HepG2 (cell line): ENCODE results near the gene GP2. TPM values are rescaled to one million over a fixed set of nuclear protein-coding genes. Genes with fewer than 3 reads are reported as not detected.

Source experiments
- ATAC-seq: fragments of 200-7000 bp; cut with Tn5 transposase; 3 replicates; pipeline ENCODE4 v1.9.1; 2020; ENCODE audit warnings: mild to moderate bottlenecking, moderate library complexity
- BruUV-seq: library from RNA; stranded (reverse); fragments of 400-500 nt; replicated peaks from 2 replicates; lab custom pipeline; 2021; lab: Mats Ljungman, UMichigan
- CTCF ChIA-PET: fragments of 300-600 bp; formaldehyde crosslinking; extraction: SDS; loops from one replicate; lab custom pipeline; 2021; ENCODE audit warnings: low total read pairs, inconsistent platforms, low intra/inter-chr PET ratio; lab: Yijun Ruan, JAX
- POLR2A ChIA-PET: fragments of 350-600 bp; sonication (Branson Sonifier 250); formaldehyde crosslinking; loops from one replicate; lab custom pipeline; 2020; ENCODE audit warnings: antibody characterized with exemption, inconsistent platforms; lab: Yijun Ruan, JAX
- DNase-seq: peaks from one replicate; pipeline ENCODE4 v3.0.0-alpha.2; 2015; ENCODE audit warnings: low spot score
- FAIRE-seq: peaks from 3 replicates; lab custom pipeline; 2011; peaks lifted over from hg19 to GRCh38; lab: Jason Lieb, UNC
- H2AFZ ChIP-seq: one replicate; pipeline ENCODE4 v1.6.1; 2011; ENCODE audit warnings: low read length, inconsistent platforms
- H3K27ac ChIP-seq: fragments of 300-600 bp; 3 replicates; pipeline ENCODE4 v1.8.0; 2011; ENCODE audit warnings: mixed run types, mild to moderate bottlenecking, mixed read lengths, low read length, inconsistent platforms; ENCODE audit not compliant: insufficient read depth; ENCODE audit errors: extremely low read length
- H3K27me3 ChIP-seq, 2 experiments: fragments of 200-600 bp in 1 of 2; 2 replicates in 1 of 2; 3 replicates in 1 of 2; pipeline versions ENCODE4 v1.6.0 to v1.8.0; 2011; ENCODE audit warnings: low read length in 2 of 2, mild to moderate bottlenecking in 2 of 2, moderate library complexity in 2 of 2, inconsistent platforms in 1 of 2; ENCODE audit not compliant: insufficient read depth in 2 of 2, control insufficient read depth in 1 of 2
- H3K36me3 ChIP-seq, 2 experiments: fragments of 200-600 bp in 1 of 2; replicated peaks in 1 of 2; 2 replicates in 1 of 2; 3 replicates in 1 of 2; pipeline versions ENCODE4 v1.5.1 to v1.8.0; 2011; ENCODE audit warnings: low read length in 2 of 2, inconsistent platforms in 1 of 2; ENCODE audit not compliant: insufficient read depth in 2 of 2, control insufficient read depth in 1 of 2
- H3K4me1 ChIP-seq: 2 replicates; pipeline ENCODE4 v1.5.1; 2012; ENCODE audit warnings: low read length, inconsistent platforms; ENCODE audit not compliant: insufficient read depth
- H3K4me2 ChIP-seq: 2 replicates; pipeline ENCODE4 v1.6.0; 2011; ENCODE audit warnings: low read depth, low read length, inconsistent platforms
- H3K4me3 ChIP-seq, 3 experiments: fragments of 200-600 bp in 1 of 3; sonication (generic), shearing (Covaris generic) in 1 of 3; replicated peaks in 1 of 3; 2 replicates each; pipeline ENCODE4 v1.5.1; 2011 to 2016; ENCODE audit warnings: low read length in 3 of 3, inconsistent platforms in 2 of 3, low read depth in 2 of 3, mild to moderate bottlenecking in 2 of 3, control low read depth in 1 of 3, mixed read lengths in 1 of 3; ENCODE audit not compliant: insufficient read depth in 1 of 3
- H3K79me2 ChIP-seq: one replicate; pipeline ENCODE4 v1.6.1; 2011; ENCODE audit warnings: low read length, inconsistent platforms; ENCODE audit not compliant: insufficient read depth
- H3K9ac ChIP-seq: 2 replicates; pipeline ENCODE4 v1.6.0; 2011; ENCODE audit warnings: mild to moderate bottlenecking, low read depth, low read length, inconsistent platforms; ENCODE audit not compliant: insufficient read depth
- H3K9me3 ChIP-seq: 2 replicates; pipeline ENCODE4 v1.5.1; 2012; ENCODE audit warnings: mild to moderate bottlenecking, low read length
- H4K20me1 ChIP-seq: 2 replicates; pipeline ENCODE4 v1.6.0; 2011; ENCODE audit warnings: inconsistent platforms, mild to moderate bottlenecking, low read length, moderate library complexity; ENCODE audit not compliant: insufficient read depth
- ARID2 ChIP-seq: sonication (generic); formaldehyde crosslinking; IDR thresholded peaks from 2 replicates; pipeline ENCODE4 v1.8.1; 2022; ENCODE audit warnings: mild to moderate bottlenecking, missing genetic modification reagents, borderline replicate concordance
- BATF2 ChIP-seq: sonication (generic); formaldehyde crosslinking; IDR thresholded peaks from 2 replicates; pipeline ENCODE4 v1.8.0; 2022; ENCODE audit warnings: mild to moderate bottlenecking, missing genetic modification reagents, moderate library complexity
- CREB3 ChIP-seq: sonication (generic); formaldehyde crosslinking; IDR thresholded peaks from 2 replicates; pipeline ENCODE4 v1.5.0; 2020; ENCODE audit warnings: missing genetic modification reagents
- CSRNP2 ChIP-seq: sonication (generic); formaldehyde crosslinking; conservative IDR thresholded peaks from 2 replicates; pipeline ENCODE4 v1.8.0; 2022; ENCODE audit warnings: low read depth, missing genetic modification reagents
- E2F5 ChIP-seq: sonication (generic); formaldehyde crosslinking; conservative IDR thresholded peaks from 2 replicates; pipeline ENCODE4 v1.4.0; 2020; ENCODE audit warnings: missing genetic modification reagents
- ISX ChIP-seq: sonication (generic); formaldehyde crosslinking; conservative IDR thresholded peaks from 2 replicates; pipeline ENCODE4 v1.5.0; 2020; ENCODE audit warnings: missing genetic modification reagents
- MXI1 ChIP-seq: IDR thresholded peaks from 3 replicates; pipeline ENCODE4 v1.6.1; 2012; ENCODE audit warnings: low read depth, low read length, inconsistent platforms, borderline replicate concordance
- PHF21A ChIP-seq: sonication (generic); formaldehyde crosslinking; IDR thresholded peaks from 2 replicates; pipeline ENCODE4 v1.5.0; 2020; ENCODE audit warnings: mild to moderate bottlenecking, missing genetic modification reagents
- SNAPC2 ChIP-seq: sonication (generic); formaldehyde crosslinking; IDR thresholded peaks from 2 replicates; pipeline ENCODE4 v1.8.1; 2022; ENCODE audit warnings: mild to moderate bottlenecking, missing genetic modification reagents
- STAG1 ChIP-seq: sonication (generic); formaldehyde crosslinking; IDR thresholded peaks from 2 replicates; pipeline ENCODE4 v1.4.0; 2020; ENCODE audit warnings: missing genetic modification reagents
- SUZ12 ChIP-seq: fragments of 150-350 bp; IDR thresholded peaks from 2 replicates; pipeline ENCODE4 v1.6.1; 2014; ENCODE audit warnings: low read depth, low read length
- ZFP1 ChIP-seq: IDR thresholded peaks from 2 replicates; pipeline ENCODE4 v1.6.1; 2016
- ZFP82 ChIP-seq: sonication (generic); formaldehyde crosslinking; IDR thresholded peaks from 2 replicates; pipeline ENCODE4 v1.5.1; 2020; ENCODE audit warnings: mild to moderate bottlenecking, missing genetic modification reagents, borderline replicate concordance
- ZNF234 ChIP-seq: sonication (generic); formaldehyde crosslinking; conservative IDR thresholded peaks from 2 replicates; pipeline ENCODE4 v1.5.1; 2020; ENCODE audit warnings: mild to moderate bottlenecking, missing genetic modification reagents
- ZNF264 ChIP-seq: sonication (generic); formaldehyde crosslinking; IDR thresholded peaks from 2 replicates; pipeline ENCODE4 v1.4.0; 2020; ENCODE audit warnings: missing genetic modification reagents
- ZNF383 ChIP-seq: sonication (generic); formaldehyde crosslinking; IDR thresholded peaks from 2 replicates; pipeline ENCODE4 v1.4.0; 2020; ENCODE audit warnings: missing genetic modification reagents, mild to moderate bottlenecking, borderline replicate concordance
- ZNF589 ChIP-seq: sonication (generic); formaldehyde crosslinking; conservative IDR thresholded peaks from 2 replicates; pipeline ENCODE4 v1.8.0; 2022; ENCODE audit warnings: mild to moderate bottlenecking, moderate library complexity, missing genetic modification reagents
- ZSCAN22 ChIP-seq: sonication (generic); formaldehyde crosslinking; IDR thresholded peaks from 2 replicates; pipeline ENCODE4 v1.4.0; 2020; ENCODE audit warnings: mild to moderate bottlenecking, missing genetic modification reagents
- WGBS: methylation state at CpG from one replicate; pipeline ENCODE4 v1.1.6; 2017; ENCODE audit warnings: low lambda C conversion rate; 5-methylcytosine and 5-hydroxymethylcytosine counted together
- in situ Hi-C: cut with HindIII; loops from 2 replicates; pipeline ENCODE4 v1.10.0; 2017; ENCODE audit warnings: low pct_unique_long_range_greater_than_20kb; ENCODE audit not compliant: extremely low pct_ligation_motif_present
- intact Hi-C: fragments of 100-400 bp; cut with micrococcal nuclease; formaldehyde crosslinking; loops from one replicate; pipeline ENCODE4 v1.10.0; 2022; ENCODE audit not compliant: unreplicated experiment
- polyA plus RNA-seq, 8 experiments: library from polyadenylated mRNA; depleted of rRNA in 3 of 8; stranded (reverse) in 7 of 8; unstranded in 1 of 8; fragments of >200 nt; fragmentation: Illumina TruSeq in 4 of 8; extraction: Trizol in 4 of 8; gene quantifications; 2 replicates each; pipeline versions ENCODE4 v1.2.1 to v1.2.3, GENCODE V29; 2011 to 2016; ENCODE audit warnings: low read depth in 4 of 8, missing spikeins in 1 of 8, mixed read lengths in 1 of 8; ENCODE audit not compliant: insufficient read depth in 1 of 8
- total RNA-seq, 5 experiments: library from RNA; depleted of rRNA; stranded (reverse); fragments of >200 nt; fragmentation: Illumina TruSeq; extraction: Trizol; gene quantifications; 2 replicates each; pipeline ENCODE4 v1.2.3, GENCODE V29; 2016; ENCODE audit warnings: low read depth in 1 of 5

The GP2 gene
- total and polyA plus RNA-seq, 2 of the 13 experiments (the other 11 are each of a cell fraction or from before 2014, with no cell fraction given) = 0.15 to 0.69 TPM

- TF ChIP-seq CSRNP2 (CRISPR knock-in tag) = no peak
- TF ChIP-seq E2F5 (CRISPR knock-in tag) = no peak
- no peak for TF ChIP-seq STAG1
- no peak for TF ChIP-seq ISX (CRISPR knock-in tag)
- no peak for TF ChIP-seq SNAPC2 (CRISPR knock-in tag)
- TF ChIP-seq ZFP82 (CRISPR knock-in tag) = no peak
Measured at GRCh38 chr16:20314575-20314974, 12.7 kb downstream of the GP2 start (continued).

GRCh38 chr16:20313741-20314140, 13.6 kb downstream of the GP2 start:
- intact Hi-C loops = no loop called here
- Histone ChIP-seq H4K20me1 (no peaks in the 10 kb centered on the region), H3K79me2 (no peaks in the 10 kb centered on the region)
- FAIRE-seq = no peak
- TF ChIP-seq CREB3 (CRISPR knock-in tag) (no peak), ZFP1 (CRISPR knock-in tag) (no peak), ZSCAN22 (CRISPR knock-in tag) (no peak), ZNF383 (CRISPR knock-in tag) (no peak), ZNF264 (CRISPR knock-in tag) (no peak), PHF21A (no peak), MXI1 (no peak), BATF2 (CRISPR knock-in tag) (no peak), SUZ12 (no peak), ZNF589 (CRISPR knock-in tag) (no peak), ARID2 (CRISPR knock-in tag) (no peak), ZNF234 (CRISPR knock-in tag) (no peak)
- TF ChIP-seq, all 625 proteins: peak for 0
- Histone ChIP-seq H2AFZ (no peak overlapping the region), H3K9ac (no peak overlapping the region), H3K4me1 (no peaks in the 10 kb centered on the region), H3K27ac (no peak overlapping the region), H3K4me3 (no peak overlapping the region), H3K36me3 (no peaks in the 10 kb centered on the region), H3K27me3 (peaks cover 0 to 5% of the 10 kb centered on the region in 2 experiments; a peak in 2 of 5 replicates), H3K4me2 (no peak overlapping the region), H3K9me3 (no peaks in the 10 kb centered on the region)
- ChIA-PET CTCF (no interaction called here), POLR2A (no interaction called here)
- no TSS peak for BruUV-seq
- DNase-seq = no peak
- in situ Hi-C loops = loop anchor here (25.0 kb wide), 1 partner anchor 726 kb away; no protein-coding TSS in a partner anchor
- WGBS = 19% methylated on average over 3 of the region's 3 CpGs
- no peak for ATAC-seq
